ENCODE measurements around the gene EHD4. TPM values are rescaled to one million over a fixed set of nuclear protein-coding genes. Genes with fewer than 3 reads are reported as not detected.

The EHD4 gene
- polyA plus RNA-seq, 3 donors, result 12.8 to 16.0 (median 14.2) TPM

DNA sequence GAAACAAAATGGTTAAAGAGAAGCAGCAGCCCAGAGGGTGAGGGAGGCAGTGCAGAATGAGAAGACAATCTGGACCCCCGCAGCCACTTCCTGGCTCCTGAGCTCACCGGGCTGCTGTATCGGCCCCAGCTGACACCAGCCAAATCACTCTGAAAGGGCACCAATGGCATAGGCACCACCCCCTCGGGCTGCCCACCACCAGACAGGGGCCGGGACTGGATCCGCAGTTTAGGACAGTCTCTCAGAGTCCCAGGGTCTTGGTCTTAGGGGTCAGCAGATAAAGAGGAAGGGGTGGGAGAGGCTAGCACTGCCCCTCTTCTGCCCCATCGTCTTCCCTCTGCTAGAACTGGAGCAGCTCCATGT lies 17.9 kb upstream of the EHD4 start:
- Histone ChIP-seq H3K27me3 (ENCODE audit: control insufficient read depth in 2 of 2, insufficient read depth in 2 of 2, low read length in 2 of 2) (no peaks in the 10 kb centered on the region), H3K4me1 (ENCODE audit: control insufficient read depth in 1 of 2, insufficient read depth in 2 of 2, low read length in 2 of 2) (no peaks in the 10 kb centered on the region), H3K79me2 (ENCODE audit: insufficient read depth, low read length) (no peaks in the 10 kb centered on the region), H4K20me1 (ENCODE audit: insufficient read depth, low read length) (no peaks in the 10 kb centered on the region), H3K36me3 (replicated peaks in 1 of 2; ENCODE audit: control insufficient read depth in 1 of 2, insufficient read depth in 2 of 2, low read length in 2 of 2) (no peaks in the 10 kb centered on the region), H2AFZ (ENCODE audit: insufficient read depth, low read depth, low read length, poor library complexity, severe bottlenecking) (no peak overlapping the region), H3K27ac (ENCODE audit: low read depth in 1 of 2, low read length in 2 of 2) (no peak overlapping the region), H3K4me2 (replicated peaks; ENCODE audit: extremely low read depth, low read length, poor library complexity, severe bottlenecking) (no peak overlapping the region), H3K4me3 (replicated peaks in 1 of 3; ENCODE audit: low read depth in 2 of 3, low read length in 3 of 3) (no peak overlapping the region), H3K9me3 (replicated peaks in 1 of 2; ENCODE audit: control insufficient read depth in 1 of 2, insufficient read depth in 1 of 2, low read length in 2 of 2) (no peaks in the 10 kb centered on the region), H3K9ac (ENCODE audit: insufficient read depth, low read length, poor library complexity, severe bottlenecking) (no peak overlapping the region)
- no peak for DNase-seq
- Mint-ChIP-seq H3K4me1 (peaks cover 4% of the 10 kb centered on the region), H3K4me3 (no peak overlapping the region), H3K27ac (no peak overlapping the region), H3K27me3 (ENCODE audit: low read depth in 3 of 3) (peaks cover 1 to 6% (median 4%) of the 10 kb centered on the region in 3 donors), H3K9me3 (no peaks in the 10 kb centered on the region), H3K36me3 (no peaks in the 10 kb centered on the region)
- intact Hi-C loops (cut with micrococcal nuclease), result no loop called here
- no peak for TF ChIP-seq CTCF (IDR thresholded peaks at IDR 0.05)
- 47% methylated on average over 3 of the region's 7 CpGs for WGBS (ENCODE audit: insufficient coverage)

- Histone ChIP-seq H3K4me2 (replicated peaks; ENCODE audit: extremely low read depth, low read length, poor library complexity, severe bottlenecking) (no peak overlapping the region), H3K36me3 (replicated peaks in 1 of 2; ENCODE audit: control insufficient read depth in 1 of 2, insufficient read depth in 2 of 2, low read length in 2 of 2) (no peaks in the 10 kb centered on the region), H4K20me1 (ENCODE audit: insufficient read depth, low read length) (no peaks in the 10 kb centered on the region), H3K4me1 (ENCODE audit: control insufficient read depth in 1 of 2, insufficient read depth in 2 of 2, low read length in 2 of 2) (no peaks in the 10 kb centered on the region), H3K9ac (ENCODE audit: insufficient read depth, low read length, poor library complexity, severe bottlenecking) (no peak overlapping the region), H3K27ac (ENCODE audit: low read depth in 1 of 2, low read length in 2 of 2) (no peak overlapping the region), H3K9me3 (replicated peaks in 1 of 2; ENCODE audit: control insufficient read depth in 1 of 2, insufficient read depth in 1 of 2, low read length in 2 of 2) (no peaks in the 10 kb centered on the region), H3K79me2 (ENCODE audit: insufficient read depth, low read length) (no peaks in the 10 kb centered on the region), H3K4me3 (replicated peaks in 1 of 3; ENCODE audit: low read depth in 2 of 3, low read length in 3 of 3) (no peak overlapping the region), H3K27me3 (ENCODE audit: control insufficient read depth in 2 of 2, insufficient read depth in 2 of 2, low read length in 2 of 2) (no peaks in the 10 kb centered on the region), H2AFZ (ENCODE audit: insufficient read depth, low read depth, low read length, poor library complexity, severe bottlenecking) (peak overlapping the region; percentile 2)
- Mint-ChIP-seq H3K27ac (no peak overlapping the region), H3K27me3 (ENCODE audit: low read depth in 3 of 3) (peaks cover 1 to 8% (median 4%) of the 10 kb centered on the region in 3 donors), H3K4me1 (peaks cover 4% of the 10 kb centered on the region), H3K9me3 (no peaks in the 10 kb centered on the region), H3K4me3 (no peak overlapping the region), H3K36me3 (no peaks in the 10 kb centered on the region)
- peak; percentile 97 for TF ChIP-seq CTCF (IDR thresholded peaks at IDR 0.05)
- WGBS (ENCODE audit: insufficient coverage), result 19% methylated on average over 8 of the region's 9 CpGs
- intact Hi-C loops (cut with micrococcal nuclease), result loop anchor here (1.0 to 10.0 kb wide), 6 partner anchors 67 to 148 kb away; no protein-coding TSS in a partner anchor
- DNase-seq, result peak; percentile 66 to 78 (median 75)
Measured at GRCh38 chr15:41989573-41990242, 17.4 kb upstream of the EHD4 start.

All from CD14-positive monocyte (primary cell).